Astrocyte (in vitro differentiated cells and primary cell): ENCODE data around the gene LCOR. TPM values are rescaled to one million over a fixed set of nuclear protein-coding genes. Genes with fewer than 3 reads are reported as not detected.
A peak's percentile ranks its signal among the peaks of the same experiment; 100 is the strongest.

Source experiments
- DNase-seq: peaks from one replicate; pipeline ENCODE4 v3.0.0-alpha.2; 2010; ENCODE audit warnings: low read depth
- FAIRE-seq: peaks from 2 replicates; lab custom pipeline; 2011; peaks lifted over from hg19 to GRCh38; lab: Jason Lieb, UNC
- H2AFZ ChIP-seq: 2 replicates; pipeline ENCODE4 v1.6.0; 2012; ENCODE audit warnings: low read depth, low read length, inconsistent platforms
- H3K27ac ChIP-seq: 2 replicates; pipeline ENCODE4 v1.5.1; 2011; ENCODE audit warnings: low read depth, low read length, inconsistent platforms
- H3K27me3 ChIP-seq: 2 replicates; pipeline ENCODE4 v1.6.0; 2011; ENCODE audit warnings: low read length, inconsistent platforms; ENCODE audit not compliant: insufficient read depth
- H3K36me3 ChIP-seq: 2 replicates; pipeline ENCODE4 v1.5.1; 2011; ENCODE audit warnings: low read length, inconsistent platforms; ENCODE audit not compliant: insufficient read depth
- H3K4me1 ChIP-seq: 2 replicates; pipeline ENCODE4 v1.5.1; 2011; ENCODE audit warnings: low read length, inconsistent platforms; ENCODE audit not compliant: insufficient read depth
- H3K4me2 ChIP-seq: 2 replicates; pipeline ENCODE4 v1.6.0; 2012; ENCODE audit warnings: low read length, inconsistent platforms
- H3K4me3 ChIP-seq: 2 replicates; pipeline ENCODE4 v1.5.1; 2011; ENCODE audit warnings: low read depth, mild to moderate bottlenecking, low read length, inconsistent platforms; ENCODE audit not compliant: insufficient read depth
- H3K79me2 ChIP-seq: 2 replicates; pipeline ENCODE4 v1.6.0; 2012; ENCODE audit warnings: mild to moderate bottlenecking, low read length, inconsistent platforms; ENCODE audit not compliant: insufficient read depth
- H3K9ac ChIP-seq: 2 replicates; pipeline ENCODE4 v1.6.0; 2012; ENCODE audit warnings: mild to moderate bottlenecking, low read length, inconsistent platforms
- H3K9me3 ChIP-seq: 2 replicates; pipeline ENCODE4 v1.5.1; 2012; ENCODE audit warnings: low read depth, mild to moderate bottlenecking, low read length, inconsistent platforms; ENCODE audit not compliant: insufficient read depth
- H4K20me1 ChIP-seq: 2 replicates; pipeline ENCODE4 v1.6.0; 2012; ENCODE audit warnings: low read length, inconsistent platforms; ENCODE audit not compliant: insufficient read depth
- H3K27ac Mint-ChIP-seq: one replicate; pipeline ENCODE4 v1.8.0; 2021; ENCODE audit warnings: mild to moderate bottlenecking, mixed read lengths; ENCODE audit not compliant: unreplicated experiment
- H3K27me3 Mint-ChIP-seq: one replicate; pipeline ENCODE4 v1.8.0; 2021; ENCODE audit warnings: low read depth, mixed read lengths; ENCODE audit not compliant: unreplicated experiment
- H3K36me3 Mint-ChIP-seq: one replicate; pipeline ENCODE4 v1.8.0; 2021; ENCODE audit warnings: low read depth, mixed read lengths; ENCODE audit not compliant: unreplicated experiment
- H3K4me1 Mint-ChIP-seq: one replicate; pipeline ENCODE4 v1.8.0; 2021; ENCODE audit warnings: low read depth, mixed read lengths; ENCODE audit not compliant: unreplicated experiment
- H3K4me3 Mint-ChIP-seq: one replicate; pipeline ENCODE4 v1.8.0; 2021; ENCODE audit warnings: mild to moderate bottlenecking, moderate library complexity, mixed read lengths; ENCODE audit not compliant: unreplicated experiment
- H3K9me3 Mint-ChIP-seq: one replicate; pipeline ENCODE4 v1.8.0; 2021; ENCODE audit warnings: mild to moderate bottlenecking, mixed read lengths; ENCODE audit not compliant: unreplicated experiment
- EZH2 ChIP-seq: IDR thresholded peaks from 2 replicates; pipeline ENCODE4 v1.6.1; 2012; ENCODE audit warnings: mild to moderate bottlenecking, low read length, inconsistent platforms; ENCODE audit not compliant: insufficient read depth
- total RNA-seq: library from RNA; stranded (reverse); gene quantifications from 2 replicates; pipeline ENCODE4 v1.2.1, GENCODE V29; 2021
- TF ChIP-seq, protein P1 (sequence below): IDR thresholded peaks from 2 replicates; pipeline ENCODE4 v1.5.1; 2011; ENCODE audit warnings: low read depth, mild to moderate bottlenecking, inconsistent platforms, low read length, moderate library complexity; ENCODE audit not compliant: insufficient read depth

Gene LCOR
- total RNA-seq, 1 donor from 2014 or later, result 72.0 TPM

GRCh38 chr10:96955794-96956193 is 123.7 kb downstream of the LCOR start:
- H3K27me3 ChIP-seq, result no peaks in the 10 kb centered on the region
- peaks cover 12% of the 10 kb centered on the region for H4K20me1 ChIP-seq
- H3K9me3 Mint-ChIP-seq, result no peaks in the 10 kb centered on the region
- peaks cover 9% of the 10 kb centered on the region for H3K79me2 ChIP-seq
- FAIRE-seq, result no peak
- no peak overlapping the region for H3K4me2 ChIP-seq
- H3K27ac Mint-ChIP-seq, result no peak overlapping the region
- H3K36me3 Mint-ChIP-seq, result peaks cover 13% of the 10 kb centered on the region
- no peak overlapping the region for H3K4me3 ChIP-seq
- TF ChIP-seq EZH2, result no peak
- TF ChIP-seq, protein P1, sequence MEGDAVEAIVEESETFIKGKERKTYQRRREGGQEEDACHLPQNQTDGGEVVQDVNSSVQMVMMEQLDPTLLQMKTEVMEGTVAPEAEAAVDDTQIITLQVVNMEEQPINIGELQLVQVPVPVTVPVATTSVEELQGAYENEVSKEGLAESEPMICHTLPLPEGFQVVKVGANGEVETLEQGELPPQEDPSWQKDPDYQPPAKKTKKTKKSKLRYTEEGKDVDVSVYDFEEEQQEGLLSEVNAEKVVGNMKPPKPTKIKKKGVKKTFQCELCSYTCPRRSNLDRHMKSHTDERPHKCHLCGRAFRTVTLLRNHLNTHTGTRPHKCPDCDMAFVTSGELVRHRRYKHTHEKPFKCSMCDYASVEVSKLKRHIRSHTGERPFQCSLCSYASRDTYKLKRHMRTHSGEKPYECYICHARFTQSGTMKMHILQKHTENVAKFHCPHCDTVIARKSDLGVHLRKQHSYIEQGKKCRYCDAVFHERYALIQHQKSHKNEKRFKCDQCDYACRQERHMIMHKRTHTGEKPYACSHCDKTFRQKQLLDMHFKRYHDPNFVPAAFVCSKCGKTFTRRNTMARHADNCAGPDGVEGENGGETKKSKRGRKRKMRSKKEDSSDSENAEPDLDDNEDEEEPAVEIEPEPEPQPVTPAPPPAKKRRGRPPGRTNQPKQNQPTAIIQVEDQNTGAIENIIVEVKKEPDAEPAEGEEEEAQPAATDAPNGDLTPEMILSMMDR, result no peak
- H3K9ac ChIP-seq, result no peak overlapping the region
- H3K4me1 Mint-ChIP-seq, result peaks cover 6% of the 10 kb centered on the region
- no peaks in the 10 kb centered on the region for H3K9me3 ChIP-seq
- H3K36me3 ChIP-seq, result peaks cover 31% of the 10 kb centered on the region
- no peaks in the 10 kb centered on the region for H3K27me3 Mint-ChIP-seq
- no peak overlapping the region for H3K27ac ChIP-seq
- no peak overlapping the region for H2AFZ ChIP-seq
- peaks cover 12% of the 10 kb centered on the region for H3K4me1 ChIP-seq
- DNase-seq, result no peak
- H3K4me3 Mint-ChIP-seq, result no peak overlapping the region

DNA sequence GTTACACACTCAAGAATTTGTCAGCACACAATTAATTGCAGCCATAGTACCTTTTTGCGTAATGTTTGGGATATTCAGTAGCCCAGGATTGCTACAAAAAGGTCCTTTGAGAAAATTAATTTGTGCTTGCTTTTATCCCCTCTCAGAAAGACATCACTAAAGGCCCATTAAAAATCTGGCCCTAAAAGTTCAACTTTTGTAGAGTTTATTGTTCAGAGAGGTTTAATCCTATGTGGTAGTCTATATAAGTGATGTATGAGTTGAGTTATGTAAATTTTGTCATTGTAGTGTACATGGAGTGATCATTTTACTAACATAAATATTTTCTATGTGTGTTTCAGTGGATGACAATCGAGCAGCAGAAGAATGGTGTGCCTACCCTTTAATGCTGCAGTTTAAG is 126.0 kb downstream of the LCOR start:
- Histone ChIP-seq H4K20me1 (peaks cover 16% of the 10 kb centered on the region), H3K36me3 (peaks cover 20% of the 10 kb centered on the region), H3K27me3 (no peaks in the 10 kb centered on the region), H2AFZ (no peak overlapping the region), H3K27ac (no peak overlapping the region), H3K4me3 (no peak overlapping the region), H3K9ac (no peak overlapping the region), H3K4me2 (no peak overlapping the region), H3K9me3 (no peaks in the 10 kb centered on the region), H3K79me2 (peaks cover 9% of the 10 kb centered on the region), H3K4me1 (peaks cover 16% of the 10 kb centered on the region)
- H3K4me3 Mint-ChIP-seq, result no peak overlapping the region
- peaks cover 11% of the 10 kb centered on the region for H3K4me1 Mint-ChIP-seq
- DNase-seq, result no peak
- no peaks in the 10 kb centered on the region for H3K9me3 Mint-ChIP-seq
- no peak for FAIRE-seq
- H3K27me3 Mint-ChIP-seq, result no peaks in the 10 kb centered on the region
- peaks cover 10% of the 10 kb centered on the region for H3K36me3 Mint-ChIP-seq
- TF ChIP-seq, protein P1, result no peak
- no peak for TF ChIP-seq EZH2
- no peak overlapping the region for H3K27ac Mint-ChIP-seq

GRCh38 chr10:96959733-96960132 is 127.6 kb downstream of the LCOR start:
- peaks cover 18% of the 10 kb centered on the region for H3K4me1 ChIP-seq
- H3K27ac ChIP-seq, result peak overlapping the region; percentile 68
- Mint-ChIP-seq H3K4me3 (no peak overlapping the region), H3K36me3 (peaks cover 10% of the 10 kb centered on the region), H3K9me3 (no peaks in the 10 kb centered on the region), H3K27me3 (no peaks in the 10 kb centered on the region), H3K4me1 (peaks cover 14% of the 10 kb centered on the region), H3K27ac (no peak overlapping the region)
- peak overlapping the region; percentile 66 for H3K4me2 ChIP-seq
- H2AFZ ChIP-seq, result no peak overlapping the region
- H3K4me3 ChIP-seq, result no peak overlapping the region
- H3K36me3 ChIP-seq, result peaks cover 17% of the 10 kb centered on the region
- H4K20me1 ChIP-seq, result peaks cover 16% of the 10 kb centered on the region
- no peaks in the 10 kb centered on the region for H3K27me3 ChIP-seq
- peaks cover 6% of the 10 kb centered on the region for H3K79me2 ChIP-seq
- no peaks in the 10 kb centered on the region for H3K9me3 ChIP-seq
- FAIRE-seq (peak; percentile 59), DNase-seq (peak; percentile 11)
- TF ChIP-seq, protein P1, result no peak
- no peak for TF ChIP-seq EZH2
- peak overlapping the region; percentile 14 for H3K9ac ChIP-seq
